ENCODE data around the gene IFI6.
"Not testable (repeated sequence)": the region's sequence is repeated elsewhere in the genome, so short reads cannot be mapped to it uniquely, and the experiment has no call there.

Gene IFI6

DNA sequence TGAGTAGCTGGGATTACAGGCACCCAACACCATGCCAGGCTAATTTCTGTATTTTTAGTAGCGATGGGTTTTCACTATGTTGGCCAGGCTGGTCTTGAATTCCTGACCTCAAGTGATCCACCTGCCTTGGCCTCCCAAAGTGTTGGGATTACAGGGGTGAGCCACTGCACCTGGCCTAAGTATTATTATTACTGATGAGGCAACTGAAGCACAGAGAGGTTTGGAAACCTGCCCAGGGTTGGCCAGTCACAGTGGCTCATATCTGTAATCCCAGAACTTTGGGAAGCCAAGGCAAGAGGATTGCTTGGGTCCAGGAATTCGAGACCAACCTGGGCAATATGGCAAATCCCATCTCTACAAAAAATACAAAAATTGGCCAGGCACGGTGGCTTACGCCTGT is 44.3 kb downstream of the IFI6 start:
- H3K9me3 ChIP-seq (ENCODE audit: insufficient read depth, low read depth, low read length); H3K27ac ChIP-seq (ENCODE audit: low read depth, low read length); H3K4me2 ChIP-seq (ENCODE audit: low read length); H3K79me2 ChIP-seq (ENCODE audit: control insufficient read depth, insufficient read depth, low read length, poor library complexity); H3K36me3 ChIP-seq (ENCODE audit: control insufficient read depth in 1 of 2, insufficient read depth in 2 of 2, low read length in 2 of 2); H3K18ac ChIP-seq (ENCODE audit: low read length); H3K27me3 ChIP-seq (ENCODE audit: insufficient read depth, low read length); H4K8ac ChIP-seq (ENCODE audit: low read depth, low read length); H3K79me1 ChIP-seq (ENCODE audit: low read length); H2BK5ac ChIP-seq (ENCODE audit: low read depth, low read length, poor library complexity); H2BK12ac ChIP-seq (ENCODE audit: low read length); H2AFZ ChIP-seq (ENCODE audit: insufficient read depth, low read length, poor library complexity); H3K9ac ChIP-seq (ENCODE audit: low read length); H3K4me3 ChIP-seq (ENCODE audit: low read depth, low read length); H3K23ac ChIP-seq (ENCODE audit: low read length); H4K91ac ChIP-seq (ENCODE audit: low read depth, low read length); H2AK5ac ChIP-seq (ENCODE audit: low read length); H3K14ac ChIP-seq (ENCODE audit: low read length); H3K4ac ChIP-seq (ENCODE audit: low read depth, low read length); H3K4me1 ChIP-seq (ENCODE audit: control insufficient read depth in 1 of 2, insufficient read depth in 2 of 2, low read length in 2 of 2); H2BK120ac ChIP-seq (ENCODE audit: insufficient read depth, low read length, poor library complexity); DNase-seq; H4K12ac ChIP-seq (ENCODE audit: low read depth, low read length): not testable (repeated sequence)
- no CpG with 5 or more reads among the region's 4 CpGs for WGBS (ENCODE audit: extremely low coverage, insufficient coverage, insufficient read length)

DNA sequence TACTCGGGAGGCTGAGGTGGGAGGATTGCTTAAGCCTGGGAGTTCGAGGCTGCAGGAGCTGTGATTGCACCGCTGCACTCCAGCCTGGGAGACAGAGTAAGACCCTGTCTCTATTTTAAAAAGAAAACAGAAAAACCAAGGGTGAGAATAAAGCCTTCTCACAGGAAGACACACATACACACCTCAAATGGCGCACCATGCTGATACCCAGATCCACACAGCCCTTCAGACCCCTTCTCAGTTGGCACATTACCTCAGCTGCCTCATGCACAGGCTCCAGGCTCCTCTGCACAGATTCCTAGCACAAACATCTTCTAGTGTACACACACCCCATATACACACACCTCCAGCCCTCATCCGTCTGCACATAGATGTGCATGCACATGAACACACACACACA is 44.9 kb downstream of the IFI6 start:
- no peak overlapping the region for H4K91ac ChIP-seq (ENCODE audit: low read depth, low read length)
- no peaks in the 10 kb centered on the region for H3K79me1 ChIP-seq (ENCODE audit: low read length)
- H3K79me2 ChIP-seq (ENCODE audit: control insufficient read depth, insufficient read depth, low read length, poor library complexity), result no peaks in the 10 kb centered on the region
- no peaks in the 10 kb centered on the region for H3K27me3 ChIP-seq (ENCODE audit: insufficient read depth, low read length)
- no peak overlapping the region for H3K14ac ChIP-seq (ENCODE audit: low read length)
- H3K18ac ChIP-seq (ENCODE audit: low read length), result no peak overlapping the region
- no peak overlapping the region for H4K8ac ChIP-seq (ENCODE audit: low read depth, low read length)
- H3K9me3 ChIP-seq (ENCODE audit: insufficient read depth, low read depth, low read length), result no peaks in the 10 kb centered on the region
- H3K9ac ChIP-seq (ENCODE audit: low read length), result no peak overlapping the region
- H3K36me3 ChIP-seq (ENCODE audit: control insufficient read depth in 1 of 2, insufficient read depth in 2 of 2, low read length in 2 of 2), result no peaks in the 10 kb centered on the region
- H2BK12ac ChIP-seq (ENCODE audit: low read length), result no peak overlapping the region
- no peak overlapping the region for H3K4me2 ChIP-seq (ENCODE audit: low read length)
- DNase-seq, result no peak
- H3K4me3 ChIP-seq (ENCODE audit: low read depth, low read length), result no peak overlapping the region
- H2AFZ ChIP-seq (ENCODE audit: insufficient read depth, low read length, poor library complexity), result no peak overlapping the region
- H3K27ac ChIP-seq (ENCODE audit: low read depth, low read length), result no peak overlapping the region
- no peak overlapping the region for H4K12ac ChIP-seq (ENCODE audit: low read depth, low read length)
- H2BK120ac ChIP-seq (ENCODE audit: insufficient read depth, low read length, poor library complexity), result no peak overlapping the region
- H3K4ac ChIP-seq (ENCODE audit: low read depth, low read length), result no peak overlapping the region
- H3K23ac ChIP-seq (ENCODE audit: low read length), result no peak overlapping the region
- H3K4me1 ChIP-seq (ENCODE audit: control insufficient read depth in 1 of 2, insufficient read depth in 2 of 2, low read length in 2 of 2), result no peaks in the 10 kb centered on the region
- no CpG with 5 or more reads among the region's 5 CpGs for WGBS (ENCODE audit: extremely low coverage, insufficient coverage, insufficient read length)
- H2BK5ac ChIP-seq (ENCODE audit: low read depth, low read length, poor library complexity), result no peak overlapping the region
- H2AK5ac ChIP-seq (ENCODE audit: low read length), result no peak overlapping the region

- no peak overlapping the region for H3K4ac ChIP-seq (ENCODE audit: low read depth, low read length)
- no peak overlapping the region for H2BK12ac ChIP-seq (ENCODE audit: low read length)
- H3K27me3 ChIP-seq (ENCODE audit: insufficient read depth, low read length), result no peaks in the 10 kb centered on the region
- H3K23ac ChIP-seq (ENCODE audit: low read length), result no peak overlapping the region
- no peak overlapping the region for H3K14ac ChIP-seq (ENCODE audit: low read length)
- H4K12ac ChIP-seq (ENCODE audit: low read depth, low read length), result no peak overlapping the region
- H3K4me2 ChIP-seq (ENCODE audit: low read length), result no peak overlapping the region
- no peak overlapping the region for H2BK120ac ChIP-seq (ENCODE audit: insufficient read depth, low read length, poor library complexity)
- no peak overlapping the region for H4K91ac ChIP-seq (ENCODE audit: low read depth, low read length)
- H3K79me2 ChIP-seq (ENCODE audit: control insufficient read depth, insufficient read depth, low read length, poor library complexity), result no peaks in the 10 kb centered on the region
- H3K9ac ChIP-seq (ENCODE audit: low read length), result no peak overlapping the region
- WGBS (ENCODE audit: extremely low coverage, insufficient coverage, insufficient read length), result no CpG with 5 or more reads among the region's 11 CpGs
- H2AFZ ChIP-seq (ENCODE audit: insufficient read depth, low read length, poor library complexity), result no peak overlapping the region
- H3K4me1 ChIP-seq (ENCODE audit: control insufficient read depth in 1 of 2, insufficient read depth in 2 of 2, low read length in 2 of 2), result no peaks in the 10 kb centered on the region
- H2AK5ac ChIP-seq (ENCODE audit: low read length), result no peak overlapping the region
- no peaks in the 10 kb centered on the region for H3K36me3 ChIP-seq (ENCODE audit: control insufficient read depth in 1 of 2, insufficient read depth in 2 of 2, low read length in 2 of 2)
- H3K27ac ChIP-seq (ENCODE audit: low read depth, low read length), result no peak overlapping the region
- no peak overlapping the region for H3K4me3 ChIP-seq (ENCODE audit: low read depth, low read length)
- no peaks in the 10 kb centered on the region for H3K79me1 ChIP-seq (ENCODE audit: low read length)
- no peak overlapping the region for H4K8ac ChIP-seq (ENCODE audit: low read depth, low read length)
- DNase-seq, result peak in 1 of 2 donors; percentile 33
- no peaks in the 10 kb centered on the region for H3K9me3 ChIP-seq (ENCODE audit: insufficient read depth, low read depth, low read length)
- H2BK5ac ChIP-seq (ENCODE audit: low read depth, low read length, poor library complexity), result no peak overlapping the region
- no peak overlapping the region for H3K18ac ChIP-seq (ENCODE audit: low read length)
Measured at GRCh38 chr1:27626031-27626935, 45.7 kb downstream of the IFI6 start.

DNA sequence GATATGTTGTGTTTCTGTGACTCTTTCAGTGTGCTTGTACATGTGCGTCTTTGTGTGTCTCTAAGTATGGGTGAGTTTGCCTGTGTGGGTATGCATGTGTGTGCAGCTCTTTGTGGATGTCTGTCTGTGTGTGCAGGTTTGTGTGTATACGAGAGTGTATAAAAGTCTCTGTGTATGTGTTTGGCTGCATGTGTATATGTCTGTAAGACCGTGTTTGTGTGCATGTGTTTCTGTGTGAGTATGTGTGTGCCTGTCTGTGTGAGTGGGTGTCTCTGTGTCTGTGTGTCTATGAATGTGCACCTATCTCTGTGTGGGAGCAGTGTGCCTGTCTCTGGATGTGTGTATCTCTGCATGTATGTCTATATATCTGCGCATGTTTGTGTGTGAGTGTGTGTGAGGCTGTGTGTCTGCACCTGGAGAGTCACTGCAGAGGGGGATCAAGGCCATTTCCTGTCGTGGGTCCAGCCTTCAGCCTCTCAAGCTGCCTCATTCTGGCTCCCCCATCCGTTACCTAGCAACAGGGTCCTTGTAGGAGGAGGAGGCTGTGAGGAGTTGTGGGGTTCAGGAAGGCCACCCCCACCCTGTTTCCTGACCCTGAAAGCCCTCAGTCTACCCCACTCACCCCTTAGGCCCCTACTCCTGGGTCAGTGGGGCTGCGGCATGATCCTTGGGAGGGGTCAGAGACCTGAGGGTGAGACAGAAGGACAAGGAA is 47.4 kb downstream of the IFI6 start:
- WGBS (ENCODE audit: extremely low coverage, insufficient coverage, insufficient read length), result no CpG with 5 or more reads among the region's 7 CpGs
- DNase-seq, result no peak
- no peaks in the 10 kb centered on the region for H3K79me2 ChIP-seq (ENCODE audit: control insufficient read depth, insufficient read depth, low read length, poor library complexity)

More for the DNA sequence above, 47.4 kb downstream of the IFI6 start:
- H3K4ac ChIP-seq (ENCODE audit: low read depth, low read length), result no peak overlapping the region
- no peak overlapping the region for H3K4me2 ChIP-seq (ENCODE audit: low read length)
- no peak overlapping the region for H4K8ac ChIP-seq (ENCODE audit: low read depth, low read length)
- no peak overlapping the region for H3K23ac ChIP-seq (ENCODE audit: low read length)
- H3K9ac ChIP-seq (ENCODE audit: low read length), result no peak overlapping the region
- H2BK5ac ChIP-seq (ENCODE audit: low read depth, low read length, poor library complexity), result no peak overlapping the region
- H2BK120ac ChIP-seq (ENCODE audit: insufficient read depth, low read length, poor library complexity), result no peak overlapping the region
- no peaks in the 10 kb centered on the region for H3K79me1 ChIP-seq (ENCODE audit: low read length)
- no peak overlapping the region for H4K91ac ChIP-seq (ENCODE audit: low read depth, low read length)
- no peak overlapping the region for H2BK12ac ChIP-seq (ENCODE audit: low read length)
- no peaks in the 10 kb centered on the region for H3K36me3 ChIP-seq (ENCODE audit: control insufficient read depth in 1 of 2, insufficient read depth in 2 of 2, low read length in 2 of 2)
- no peak overlapping the region for H3K14ac ChIP-seq (ENCODE audit: low read length)
- H3K27me3 ChIP-seq (ENCODE audit: insufficient read depth, low read length), result no peaks in the 10 kb centered on the region
- no peaks in the 10 kb centered on the region for H3K4me1 ChIP-seq (ENCODE audit: control insufficient read depth in 1 of 2, insufficient read depth in 2 of 2, low read length in 2 of 2)
- no peak overlapping the region for H3K4me3 ChIP-seq (ENCODE audit: low read depth, low read length)
- no peak overlapping the region for H3K27ac ChIP-seq (ENCODE audit: low read depth, low read length)
- H2AFZ ChIP-seq (ENCODE audit: insufficient read depth, low read length, poor library complexity), result no peak overlapping the region
- no peak overlapping the region for H4K12ac ChIP-seq (ENCODE audit: low read depth, low read length)
- no peak overlapping the region for H2AK5ac ChIP-seq (ENCODE audit: low read length)
- no peak overlapping the region for H3K18ac ChIP-seq (ENCODE audit: low read length)
- H3K9me3 ChIP-seq (ENCODE audit: insufficient read depth, low read depth, low read length), result no peaks in the 10 kb centered on the region
